Left ventricle myocardium inferior (tissue), 1 donor: ENCODE data around the gene CAMKK1. TPM values are rescaled to one million over a fixed set of nuclear protein-coding genes. Genes with fewer than 3 reads are reported as not detected.

Source experiments
- DNase-seq: peaks from one replicate; pipeline ENCODE4 v3.0.0-alpha.2; 2020
- H3K27ac ChIP-seq: fragments of 200-600 bp; replicated peaks from 2 replicates; pipeline ENCODE4 v1.8.0; 2021
- H3K27me3 ChIP-seq: fragments of 200-600 bp; 2 replicates; pipeline ENCODE4 v1.8.0; 2021; ENCODE audit warnings: low read depth
- H3K36me3 ChIP-seq: fragments of 200-600 bp; 2 replicates; pipeline ENCODE4 v1.8.0; 2021
- H3K4me1 ChIP-seq: fragments of 200-600 bp; 2 replicates; pipeline ENCODE4 v1.8.0; 2021
- H3K4me3 ChIP-seq: fragments of 200-600 bp; 2 replicates; pipeline ENCODE4 v1.8.0; 2021; ENCODE audit warnings: mild to moderate bottlenecking, moderate library complexity
- H3K9me3 ChIP-seq: fragments of 200-600 bp; replicated peaks from 2 replicates; pipeline ENCODE4 v1.8.0; 2021
- intact Hi-C: fragments of 100-400 bp; cut with micrococcal nuclease; formaldehyde crosslinking; loops from one replicate; pipeline ENCODE4 v1.11.0; 2022
- total RNA-seq: library from RNA; stranded (reverse); fragmentation: NEBNext Ultra II Directional; extraction: Animal tissue kit (Norgen Biotek cat#: 25700); gene quantifications from one replicate; pipeline ENCODE4 v1.2.1, GENCODE V29; 2021
- TF ChIP-seq, protein P1 (sequence below): fragments of 200-600 bp; IDR thresholded peaks from 2 replicates; pipeline ENCODE4 v1.8.0; 2021; ENCODE audit warnings: antibody characterized with exemption, mild to moderate bottlenecking, borderline replicate concordance
- donor health status: DM: no; HTN: yes; CAD: no; lungs with severe emphysema.

The CAMKK1 gene
- total RNA-seq, 1 donor from 2014 or later, result 5.5 TPM

DNA sequence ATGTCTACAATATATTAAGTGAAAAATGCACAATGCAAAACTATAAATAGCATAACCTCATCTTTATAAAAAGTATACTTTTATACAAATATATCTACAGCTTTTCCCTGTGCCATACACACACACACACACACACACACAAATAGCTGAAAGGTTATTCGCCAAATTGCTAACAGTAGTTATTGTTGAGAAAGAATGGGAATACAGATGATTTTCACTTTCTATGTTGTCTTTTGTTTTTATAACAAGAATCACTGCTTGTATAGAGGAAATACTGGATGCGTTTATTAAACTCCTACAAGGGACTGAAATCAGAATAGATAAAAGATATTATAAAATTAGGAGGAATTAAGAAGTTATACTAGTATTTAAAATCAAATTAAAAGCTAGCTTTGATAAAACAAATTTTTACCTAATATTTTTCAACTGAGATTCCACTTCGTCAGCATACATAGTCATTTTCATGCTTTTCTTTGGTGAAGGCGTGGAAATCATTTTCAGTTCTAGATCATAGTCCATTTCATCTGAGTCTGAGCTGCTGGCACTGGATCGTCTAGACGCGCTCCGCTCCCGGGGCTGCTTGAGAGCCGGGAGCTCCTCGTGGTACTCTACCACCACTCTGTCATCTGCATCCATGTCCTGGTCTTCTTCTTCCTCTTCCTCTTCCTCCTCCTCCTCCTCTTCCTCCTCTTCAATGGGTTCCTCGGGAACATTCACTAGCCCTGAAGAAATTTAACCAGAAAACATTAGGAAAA lies 74.8 kb downstream of the CAMKK1 start:
- Histone ChIP-seq H3K4me1 (peaks cover 8% of the 10 kb centered on the region), H3K27me3 (no peaks in the 10 kb centered on the region), H3K9me3 (no peaks in the 10 kb centered on the region), H3K36me3 (peaks cover 100% of the 10 kb centered on the region), H3K4me3 (no peak overlapping the region), H3K27ac (peak overlapping the region; percentile 46)
- TF ChIP-seq, protein P1, sequence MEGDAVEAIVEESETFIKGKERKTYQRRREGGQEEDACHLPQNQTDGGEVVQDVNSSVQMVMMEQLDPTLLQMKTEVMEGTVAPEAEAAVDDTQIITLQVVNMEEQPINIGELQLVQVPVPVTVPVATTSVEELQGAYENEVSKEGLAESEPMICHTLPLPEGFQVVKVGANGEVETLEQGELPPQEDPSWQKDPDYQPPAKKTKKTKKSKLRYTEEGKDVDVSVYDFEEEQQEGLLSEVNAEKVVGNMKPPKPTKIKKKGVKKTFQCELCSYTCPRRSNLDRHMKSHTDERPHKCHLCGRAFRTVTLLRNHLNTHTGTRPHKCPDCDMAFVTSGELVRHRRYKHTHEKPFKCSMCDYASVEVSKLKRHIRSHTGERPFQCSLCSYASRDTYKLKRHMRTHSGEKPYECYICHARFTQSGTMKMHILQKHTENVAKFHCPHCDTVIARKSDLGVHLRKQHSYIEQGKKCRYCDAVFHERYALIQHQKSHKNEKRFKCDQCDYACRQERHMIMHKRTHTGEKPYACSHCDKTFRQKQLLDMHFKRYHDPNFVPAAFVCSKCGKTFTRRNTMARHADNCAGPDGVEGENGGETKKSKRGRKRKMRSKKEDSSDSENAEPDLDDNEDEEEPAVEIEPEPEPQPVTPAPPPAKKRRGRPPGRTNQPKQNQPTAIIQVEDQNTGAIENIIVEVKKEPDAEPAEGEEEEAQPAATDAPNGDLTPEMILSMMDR, result no peak
- DNase-seq, result no peak
- intact Hi-C loops, result no loop called here

DNA sequence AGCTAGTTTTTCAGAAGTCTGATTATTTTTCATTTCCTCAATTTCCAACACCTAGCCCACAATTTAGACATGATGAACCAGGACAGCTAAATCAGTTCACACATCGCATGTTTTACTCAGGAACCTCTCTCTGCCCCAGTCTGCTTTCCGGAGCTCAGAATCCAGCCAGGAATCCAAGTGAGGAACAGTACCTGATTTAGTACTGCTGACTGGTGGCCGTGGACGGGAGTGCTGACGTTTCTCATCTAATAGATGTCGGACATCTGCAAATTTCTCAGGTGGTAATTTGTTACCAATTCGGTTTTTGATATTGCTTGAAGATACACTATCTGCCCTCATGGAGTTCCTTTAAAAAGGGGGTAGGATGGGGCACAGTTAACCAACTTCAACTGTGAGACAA lies 76.9 kb downstream of the CAMKK1 start:
- no peak for DNase-seq
- intact Hi-C loops, result no loop called here
- Histone ChIP-seq H3K4me3 (no peak overlapping the region), H3K4me1 (peaks cover 8% of the 10 kb centered on the region), H3K36me3 (peaks cover 100% of the 10 kb centered on the region), H3K27me3 (no peaks in the 10 kb centered on the region), H3K27ac (no peak overlapping the region), H3K9me3 (no peaks in the 10 kb centered on the region)
- TF ChIP-seq, protein P1, result no peak

GRCh38 chr17:3815122-3815521 lies 77.7 kb downstream of the CAMKK1 start:
- Histone ChIP-seq H3K4me1 (peaks cover 8% of the 10 kb centered on the region), H3K4me3 (no peak overlapping the region), H3K9me3 (no peaks in the 10 kb centered on the region), H3K27me3 (no peaks in the 10 kb centered on the region), H3K27ac (no peak overlapping the region), H3K36me3 (peaks cover 100% of the 10 kb centered on the region)
- intact Hi-C loops, result no loop called here
- TF ChIP-seq, protein P1, result no peak
- DNase-seq, result no peak

- Histone ChIP-seq H3K4me3 (no peak overlapping the region), H3K27me3 (no peaks in the 10 kb centered on the region), H3K4me1 (peaks cover 8% of the 10 kb centered on the region), H3K36me3 (peaks cover 100% of the 10 kb centered on the region), H3K27ac (no peak overlapping the region), H3K9me3 (no peaks in the 10 kb centered on the region)
- intact Hi-C loops, result no loop called here
- DNase-seq, result no peak
- TF ChIP-seq, protein P1, result no peak
Measured at GRCh38 chr17:3814361-3814760, 78.5 kb downstream of the CAMKK1 start.

DNA sequence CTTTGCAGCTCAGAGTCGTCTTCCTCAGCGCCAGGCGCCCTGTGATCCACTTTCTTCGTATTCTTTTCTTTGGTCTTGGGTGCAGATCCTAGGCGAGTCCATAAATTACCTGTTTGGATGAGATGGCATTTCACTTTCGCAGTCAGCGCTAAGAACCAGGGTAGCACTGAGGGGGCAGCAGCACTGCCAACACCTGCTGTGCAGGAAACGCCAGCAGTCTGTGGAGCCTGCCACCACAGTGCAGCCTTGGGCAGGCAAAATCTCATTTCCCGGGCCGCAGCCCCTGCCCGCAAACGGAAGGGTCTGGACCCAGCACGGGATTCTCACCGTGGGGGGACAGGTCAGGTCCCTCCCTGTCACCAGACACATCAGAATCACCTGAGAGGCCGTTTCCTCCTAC lies 79.7 kb downstream of the CAMKK1 start:
- H3K27ac ChIP-seq, result no peak overlapping the region
- H3K4me1 ChIP-seq, result no peaks in the 10 kb centered on the region
- H3K9me3 ChIP-seq, result no peaks in the 10 kb centered on the region
- intact Hi-C loops, result no loop called here
- no peaks in the 10 kb centered on the region for H3K27me3 ChIP-seq
- H3K36me3 ChIP-seq, result peaks cover 100% of the 10 kb centered on the region
- no peak for DNase-seq
- H3K4me3 ChIP-seq, result no peak overlapping the region
- TF ChIP-seq, protein P1, result no peak
